NT2/D1 (cell line): ENCODE results near the gene GPX2.

ENCODE experiments used
- SUZ12 ChIP-seq: IDR thresholded peaks from 2 replicates; pipeline ENCODE4 v1.6.1; 2011; ENCODE audit not compliant: insufficient read length, insufficient read depth; ENCODE audit errors: extremely low read depth
- YY1 ChIP-seq: IDR thresholded peaks from 2 replicates; pipeline ENCODE4 v1.6.1; 2011; ENCODE audit not compliant: insufficient read length, insufficient read depth
- ZNF274 ChIP-seq: IDR thresholded peaks from 2 replicates; pipeline ENCODE4 v1.6.1; 2011; ENCODE audit warnings: mild to moderate bottlenecking, low read depth, low read length

GRCh38 chr14:64990939-64991338 lies 48.4 kb upstream of the GPX2 start:
- no peak for TF ChIP-seq YY1
- TF ChIP-seq ZNF274 = no peak
- no peak for TF ChIP-seq SUZ12
